22Rv1 (cell line): Measurements from ENCODE around the gene FATE1.

Experiments used
- CTCF ChIP-seq: fragments of 450-650 bp; IDR thresholded peaks from 2 replicates; pipeline ENCODE4 v1.5.1; 2017; ENCODE audit warnings: mild to moderate bottlenecking
- ZFX ChIP-seq: fragments of 450-650 bp; IDR thresholded peaks from 2 replicates; pipeline ENCODE4 v1.6.1; 2017; ENCODE audit warnings: antibody characterized with exemption, borderline replicate concordance

DNA sequence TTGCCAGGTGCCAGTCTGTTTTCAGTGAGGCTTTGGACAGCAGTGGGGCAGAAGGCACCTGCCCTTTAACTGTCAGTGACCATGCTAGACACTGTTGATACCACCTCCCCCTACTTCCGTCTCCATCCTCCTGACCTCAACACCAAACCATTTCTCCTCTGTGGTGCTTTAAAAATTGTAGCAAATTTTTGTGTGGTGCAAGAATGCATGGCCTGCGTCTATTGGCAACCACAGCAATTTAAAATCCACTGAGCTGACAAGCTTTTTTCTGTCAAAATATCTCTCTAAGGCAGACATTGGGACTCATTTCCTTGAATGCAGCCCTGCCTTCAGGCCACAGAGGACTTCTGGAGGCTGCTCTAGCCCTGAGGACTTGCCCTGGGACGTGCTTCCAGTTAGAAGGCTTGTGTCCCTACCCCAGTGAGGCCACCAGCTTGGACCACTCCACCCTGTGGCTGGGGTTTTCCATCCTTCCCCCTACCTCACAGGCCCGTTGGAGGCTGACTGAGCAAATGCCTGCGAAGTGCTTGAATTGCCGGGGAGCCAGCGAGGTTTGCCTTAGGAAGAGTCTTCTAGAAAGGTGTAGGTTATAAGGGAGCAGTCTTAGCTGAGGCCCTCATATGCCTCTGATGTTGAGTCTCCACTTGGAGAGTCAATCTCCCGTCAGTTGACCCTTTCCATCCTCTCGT is 13.7 kb upstream of the FATE1 start:
- no peak for TF ChIP-seq CTCF
- no peak for TF ChIP-seq ZFX
